OCI-M2 (cell line): Measurements from ENCODE around the gene JKAMP.
"Not testable (repeated sequence)": the region's sequence is repeated elsewhere in the genome, so short reads cannot be mapped to it uniquely, and the experiment has no call there.

Source experiments
- DNase-seq: peaks from one replicate; lab custom pipeline; 2025; ENCODE audit not compliant: unreplicated experiment; lab: John Stamatoyannopoulos, UW

JKAMP gene, protein sequence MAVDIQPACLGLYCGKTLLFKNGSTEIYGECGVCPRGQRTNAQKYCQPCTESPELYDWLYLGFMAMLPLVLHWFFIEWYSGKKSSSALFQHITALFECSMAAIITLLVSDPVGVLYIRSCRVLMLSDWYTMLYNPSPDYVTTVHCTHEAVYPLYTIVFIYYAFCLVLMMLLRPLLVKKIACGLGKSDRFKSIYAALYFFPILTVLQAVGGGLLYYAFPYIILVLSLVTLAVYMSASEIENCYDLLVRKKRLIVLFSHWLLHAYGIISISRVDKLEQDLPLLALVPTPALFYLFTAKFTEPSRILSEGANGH

DNA sequence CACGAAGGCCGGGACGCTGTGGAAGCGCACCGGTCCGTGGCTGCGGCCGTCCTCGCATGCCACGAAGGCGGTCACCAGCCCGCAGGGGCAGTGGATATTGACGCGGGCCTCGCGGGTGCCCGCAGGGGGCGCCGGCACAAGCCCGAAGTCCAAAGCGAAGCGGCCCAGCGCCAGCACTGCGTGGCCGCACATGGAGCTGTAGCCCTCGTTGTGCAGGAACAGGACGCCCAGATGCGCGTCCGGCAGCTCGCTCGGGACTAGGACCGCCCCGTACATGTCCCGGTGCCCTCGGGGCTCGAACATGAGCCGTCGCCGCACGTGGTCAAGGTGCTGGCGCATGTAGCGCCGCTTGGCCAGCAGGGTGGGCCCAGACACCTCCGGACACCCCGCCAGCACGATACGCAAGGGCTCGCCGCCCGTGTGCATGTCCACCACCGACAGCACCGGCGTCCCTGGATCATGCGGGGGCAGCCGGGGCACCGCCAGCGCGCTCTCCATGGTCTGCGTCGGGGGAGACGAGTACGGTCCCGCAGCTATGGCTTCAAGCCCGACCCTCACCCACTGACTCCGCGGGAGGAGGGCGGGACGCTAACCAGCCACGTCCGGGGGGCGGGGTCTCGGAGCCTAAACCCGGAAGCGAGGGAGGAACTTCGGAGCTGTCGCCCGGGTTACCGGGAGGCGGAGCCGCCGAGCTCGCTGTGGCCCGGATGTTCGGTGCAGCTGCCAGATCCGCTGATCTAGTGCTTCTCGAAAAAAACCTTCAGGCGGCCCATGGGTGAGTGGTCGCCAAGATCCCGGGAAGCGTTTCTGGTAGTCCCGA, at the start of gene JKAMP, which contains the start of gene L3HYPDH:
Gene JKAMP, plus strand, starts transcription at position 699 of the 820 bp plus-strand sequence. Its CDS starts 73 bp downstream, at position 772.
Gene L3HYPDH, minus strand, starts transcription at position 590 of the 820 bp plus-strand sequence. Its CDS starts 92 bp downstream, at position 498.
- DNase-seq, result peak; percentile 70

DNA sequence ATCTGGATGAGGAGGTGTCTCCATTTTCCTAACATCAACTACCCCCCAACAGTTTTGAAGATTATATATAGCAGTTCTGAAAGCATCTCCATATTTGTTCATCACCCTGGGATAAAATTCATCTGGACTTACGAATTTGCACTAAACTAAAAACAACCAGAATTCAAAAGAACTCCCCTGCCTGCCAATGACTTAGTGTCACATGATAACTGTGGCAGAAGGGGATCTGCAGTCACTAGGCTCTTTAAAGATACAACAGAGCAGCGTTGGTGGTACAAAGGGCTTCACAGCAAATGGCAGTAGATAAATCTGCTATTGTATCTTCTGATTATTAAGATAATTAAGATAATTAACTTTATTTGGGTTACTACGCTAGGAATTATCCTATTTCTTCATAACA, 49.2 kb upstream of the JKAMP start:
- DNase-seq, result no peak

DNA sequence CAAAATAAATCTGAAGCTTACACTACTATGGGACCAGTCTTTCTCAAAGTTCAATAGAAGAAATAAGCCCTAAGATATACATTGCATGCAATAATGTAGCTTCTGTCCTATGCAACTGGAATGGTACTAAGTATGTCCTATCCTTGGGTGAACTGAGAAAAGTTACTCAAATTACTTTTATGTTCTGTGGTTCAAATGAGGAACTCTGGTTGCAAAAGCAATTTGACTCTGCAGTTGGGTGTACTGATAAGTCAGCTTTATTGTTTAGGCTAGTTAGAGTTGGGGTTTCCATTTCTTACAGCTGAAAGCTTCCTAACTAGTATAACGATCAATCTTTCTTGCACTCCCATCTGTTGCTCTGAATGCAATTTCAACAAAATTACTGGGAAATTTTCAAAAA, 48.3 kb upstream of the JKAMP start:
- DNase-seq, result no peak

DNA sequence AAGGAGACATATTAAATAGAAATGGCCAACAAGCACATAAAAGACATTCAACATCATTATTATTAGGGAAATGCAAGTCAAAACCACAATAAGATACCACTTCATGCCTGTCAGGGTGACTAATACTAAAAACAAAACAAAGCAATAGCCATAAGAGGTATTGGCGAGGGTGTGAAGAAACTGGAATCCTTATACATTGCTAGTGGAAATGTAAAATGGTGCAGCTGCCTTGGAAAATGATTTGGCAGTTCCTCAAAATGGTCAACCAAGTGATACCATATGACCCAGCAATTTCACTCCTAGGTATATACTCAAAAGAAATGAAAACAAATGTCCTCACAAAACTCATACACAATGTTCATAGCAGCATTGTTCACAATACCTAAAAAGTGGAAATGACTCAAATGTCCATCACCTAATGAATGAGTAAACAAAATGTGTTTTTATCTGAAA, 46.1 kb upstream of the JKAMP start:
- no peak for DNase-seq

DNA sequence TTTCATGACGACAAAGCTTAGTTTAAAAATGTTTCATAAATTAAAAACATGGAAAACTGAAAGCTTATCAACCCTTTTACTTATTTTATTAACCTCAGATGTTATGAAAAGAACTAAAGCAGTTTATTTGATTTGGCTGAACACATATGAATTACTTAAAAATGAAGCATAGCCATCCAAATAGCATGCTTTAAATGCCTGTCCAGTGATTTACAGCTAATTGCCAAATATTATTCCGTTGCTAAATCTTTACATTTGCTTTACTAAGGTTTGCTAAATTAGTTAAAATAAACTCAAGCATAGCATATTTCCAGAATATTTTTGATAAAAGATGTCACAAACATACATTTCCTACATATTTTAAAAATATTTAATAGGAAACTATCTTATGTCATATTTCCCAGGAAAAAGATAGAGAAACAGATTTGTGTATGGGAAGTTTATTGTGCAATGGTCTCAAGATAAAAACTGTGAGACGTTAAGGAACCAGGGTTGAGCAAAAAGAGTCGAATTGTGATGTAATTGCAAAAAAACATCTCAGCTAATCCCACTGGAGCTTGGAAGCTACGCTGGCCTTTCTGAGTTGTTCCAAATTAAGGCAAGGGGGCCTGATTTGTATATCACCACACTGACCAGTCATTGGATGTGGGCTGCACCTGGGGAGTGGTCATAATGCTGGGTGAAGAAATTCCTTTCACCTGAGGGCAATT, 44.9 kb upstream of the JKAMP start:
- no peak for DNase-seq

DNA sequence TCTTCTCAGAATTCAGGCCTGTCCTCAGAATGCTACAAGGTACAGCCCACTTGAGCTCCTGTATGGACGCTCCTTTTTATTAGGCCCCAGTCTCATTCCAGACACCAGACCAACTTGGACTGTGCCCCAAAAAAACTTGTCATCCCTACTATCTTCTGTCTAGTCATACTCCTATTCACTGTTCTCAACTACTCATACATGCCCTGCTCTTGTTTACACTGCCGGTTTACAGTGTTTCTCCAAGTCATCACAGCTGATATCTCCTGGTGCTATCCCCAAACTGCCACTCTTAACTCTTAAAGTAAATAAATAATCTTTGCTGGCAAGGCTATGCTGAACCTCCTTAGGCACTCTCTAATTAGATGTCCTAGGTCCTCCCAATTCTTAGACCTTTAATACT, 35.6 kb upstream of the JKAMP start:
- DNase-seq, result not testable (repeated sequence)

DNA sequence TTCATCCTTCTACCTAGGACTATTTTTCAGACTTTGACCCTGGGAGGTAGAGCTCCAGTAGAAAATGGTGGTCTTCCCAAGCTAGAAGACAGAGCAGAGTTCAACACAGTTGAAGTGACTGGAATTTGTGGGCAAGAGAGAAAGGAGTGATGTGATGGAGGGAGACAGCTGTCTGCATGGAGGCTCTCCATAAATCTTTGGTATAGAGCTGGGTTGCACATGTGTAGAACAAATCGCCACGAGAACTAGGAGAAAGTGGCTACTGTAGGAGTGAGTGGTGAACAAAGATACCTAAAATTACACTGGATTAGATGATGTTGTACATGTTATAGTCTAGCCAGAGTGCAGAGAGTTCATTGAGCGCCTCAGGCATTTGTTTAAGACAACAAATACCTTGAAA, 33.6 kb upstream of the JKAMP start:
- no peak for DNase-seq

DNA sequence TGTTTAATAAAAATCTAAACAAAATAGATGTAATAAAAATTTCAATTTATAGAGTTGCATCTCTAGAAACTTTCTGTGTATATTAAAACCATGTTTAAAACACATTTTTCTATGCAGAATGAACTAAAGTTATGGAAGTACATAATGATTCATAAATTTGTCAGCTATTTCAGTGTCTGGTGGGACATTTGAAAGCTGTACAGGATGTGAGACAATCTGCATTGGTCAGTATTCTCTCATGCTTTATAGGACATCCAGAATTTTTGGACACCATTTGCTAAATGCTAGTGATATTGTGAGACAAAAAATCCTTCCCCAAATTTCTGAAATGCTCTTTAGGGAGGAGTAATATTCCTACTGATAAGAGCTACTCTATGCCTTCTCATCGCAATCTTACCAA, 32.5 kb upstream of the JKAMP start:
- no peak for DNase-seq

DNA sequence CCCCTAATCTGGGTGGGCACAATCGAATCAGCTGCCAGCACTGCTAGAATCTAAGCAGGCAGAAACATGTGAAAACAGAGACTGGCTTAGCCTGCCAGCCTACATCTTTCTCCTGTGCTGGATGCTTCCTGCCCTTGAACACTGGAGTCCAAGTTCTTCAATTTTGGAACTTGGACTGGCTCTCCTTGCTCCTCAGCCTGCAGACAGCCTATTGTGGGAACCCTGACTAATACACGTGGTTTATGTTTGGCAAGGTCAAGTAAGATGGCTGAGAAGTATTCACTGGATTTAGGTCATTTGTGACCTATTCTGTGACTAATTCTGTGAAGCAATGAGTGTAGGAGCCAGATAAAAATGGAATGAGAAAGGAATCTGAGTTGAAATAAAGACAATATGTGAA, 30.2 kb upstream of the JKAMP start:
- no peak for DNase-seq

DNA sequence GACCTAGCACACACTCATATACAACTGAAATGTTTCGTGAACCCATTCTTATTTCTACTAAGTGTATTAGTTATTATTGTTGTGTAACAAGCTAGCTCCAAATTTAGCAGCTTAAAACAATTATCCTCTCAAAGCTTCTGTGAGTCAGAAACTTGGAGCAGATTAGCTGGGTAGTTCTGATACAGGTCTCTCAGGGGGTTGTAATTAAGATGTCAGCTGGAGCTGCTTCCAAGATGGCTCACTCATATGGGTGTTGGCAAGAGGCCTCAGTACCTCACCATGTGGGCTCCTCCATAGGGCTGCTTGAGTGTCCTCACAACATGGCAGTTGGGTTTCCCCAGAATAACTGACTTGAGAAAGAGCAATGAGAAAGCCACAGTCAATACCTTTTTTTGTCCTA, 28.9 kb upstream of the JKAMP start:
- no peak for DNase-seq

DNA sequence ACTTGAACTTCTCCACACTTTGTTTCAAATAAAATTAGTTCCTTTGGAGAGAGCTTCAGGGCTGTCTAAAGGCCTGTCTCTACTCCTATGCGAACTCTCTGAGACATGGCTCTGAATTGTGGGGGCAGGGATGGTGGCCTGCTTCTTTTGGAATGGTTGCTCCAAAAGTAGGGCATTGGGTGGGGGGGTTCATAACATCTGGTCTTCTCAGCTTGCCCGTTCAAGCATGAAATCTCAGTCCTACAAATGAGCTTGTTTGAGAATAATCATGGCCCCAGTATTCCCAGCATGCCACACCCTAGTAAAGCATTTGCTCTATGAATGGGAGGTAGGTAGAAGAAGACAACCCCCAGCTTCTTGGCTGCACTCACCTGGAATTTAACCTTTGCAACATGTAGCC, 25.8 kb upstream of the JKAMP start:
- DNase-seq, result no peak

DNA sequence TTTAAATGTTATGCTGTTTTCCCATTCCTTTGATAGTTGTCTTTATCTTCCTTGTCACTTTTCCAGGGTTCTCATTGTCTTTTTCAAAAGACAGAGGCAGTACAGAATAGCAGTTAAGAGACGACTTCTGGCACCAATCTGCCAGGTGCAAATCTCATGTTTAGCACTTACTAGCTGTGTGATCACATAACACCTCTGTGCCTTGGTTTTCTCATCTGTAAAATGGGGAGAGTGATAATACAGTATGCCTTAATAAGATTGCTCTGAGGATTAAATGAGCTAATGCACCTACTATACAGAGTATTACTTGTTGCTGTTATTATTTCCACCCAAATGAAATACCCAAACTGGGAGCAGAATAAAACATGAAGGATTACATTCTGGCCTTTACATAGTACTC, 23.9 kb upstream of the JKAMP start:
- no peak for DNase-seq

DNA sequence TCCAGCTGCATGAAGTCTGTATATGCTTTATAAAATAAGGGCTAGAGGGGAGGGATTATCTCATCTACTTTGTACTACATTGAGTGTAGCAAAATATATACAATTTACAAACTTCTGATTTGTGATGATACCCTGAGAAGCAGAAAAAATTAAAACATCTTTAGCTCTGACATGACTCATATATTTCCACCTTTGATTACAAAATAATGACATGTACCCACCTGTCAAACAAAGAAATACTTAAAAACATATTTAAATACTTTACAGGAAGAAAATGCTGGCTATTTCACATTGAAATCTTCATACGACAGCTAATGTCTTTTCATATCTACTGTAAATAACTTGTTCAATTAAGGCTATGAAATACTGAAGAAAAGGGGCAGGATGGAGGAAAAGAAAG, 22.4 kb upstream of the JKAMP start:
- no peak for DNase-seq

DNA sequence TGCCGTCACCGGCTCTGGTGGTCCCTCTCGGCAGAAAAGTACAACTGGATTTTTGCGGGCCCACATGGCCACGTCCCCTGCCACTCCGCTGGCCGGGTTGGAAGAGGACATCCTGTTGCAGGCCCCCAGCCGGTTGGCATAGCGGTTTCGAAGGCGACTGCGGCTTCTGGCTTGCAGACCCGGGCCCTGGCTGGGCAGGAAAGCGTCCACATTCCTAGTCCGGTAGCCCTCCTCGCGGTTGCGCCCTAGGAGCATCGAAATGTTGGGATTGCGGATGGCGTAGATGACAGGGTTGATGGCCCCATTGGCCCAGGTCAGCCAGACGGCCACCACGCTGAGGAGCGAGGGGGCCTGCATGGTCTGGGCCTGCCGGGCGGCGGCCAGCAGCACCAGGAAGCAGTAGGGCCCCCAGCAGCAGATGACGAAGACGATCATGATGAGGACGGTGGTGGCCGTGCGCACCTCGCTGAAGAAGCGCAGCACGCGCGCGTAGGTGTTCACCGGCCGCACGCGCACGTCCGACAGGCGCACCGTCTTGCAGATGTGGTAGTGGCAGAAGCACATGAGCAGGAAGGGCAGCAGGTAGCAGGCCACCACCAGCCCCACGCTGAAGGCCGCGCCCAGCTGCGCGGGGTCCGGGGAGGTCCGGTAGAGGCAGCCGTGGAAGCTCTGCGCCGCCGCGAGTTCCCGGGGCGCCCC, 20.4 kb upstream of the JKAMP start:
- no peak for DNase-seq

DNA sequence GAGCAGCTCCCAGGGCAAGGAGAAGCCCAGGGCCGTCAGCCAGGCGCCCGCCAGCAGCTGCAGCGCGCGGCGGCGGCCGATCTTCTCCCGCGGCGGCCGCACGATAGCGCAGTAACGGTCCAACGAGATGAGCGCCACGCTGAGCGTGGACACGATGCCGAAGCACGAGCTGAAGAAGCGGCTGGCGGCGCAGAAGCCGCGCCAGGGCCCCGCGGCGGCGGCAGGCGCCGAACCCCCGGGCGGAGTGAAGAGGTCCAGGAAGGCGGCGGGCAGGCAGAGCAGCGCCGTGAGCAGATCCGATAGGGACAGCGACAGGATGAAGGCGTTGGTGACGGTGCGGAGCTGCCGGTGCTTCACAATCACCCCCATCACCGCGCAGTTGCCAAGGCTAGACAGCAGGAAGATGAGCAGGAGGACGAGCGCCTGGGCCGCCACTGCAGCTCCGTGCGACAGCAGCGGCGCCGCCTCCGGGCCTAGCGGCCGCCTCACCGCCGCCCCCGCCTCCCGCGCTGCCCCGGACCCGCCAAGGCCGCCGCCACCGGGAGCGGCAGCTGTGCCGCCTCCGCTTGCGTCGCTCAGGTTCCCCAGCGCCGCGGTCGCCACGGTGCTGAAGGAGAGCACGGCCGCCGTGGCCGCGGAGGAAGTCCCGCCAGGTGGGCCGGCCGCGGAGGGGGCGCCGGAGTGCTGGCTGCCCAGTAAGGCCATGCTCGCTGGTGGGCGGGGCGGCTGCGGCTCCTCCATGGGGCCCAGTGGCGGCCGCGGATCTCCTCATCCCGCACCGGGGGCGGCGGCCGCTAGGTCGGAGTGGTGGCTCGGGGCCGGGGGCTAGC, 19.6 kb upstream of the JKAMP start:
- DNase-seq, result no peak

DNA sequence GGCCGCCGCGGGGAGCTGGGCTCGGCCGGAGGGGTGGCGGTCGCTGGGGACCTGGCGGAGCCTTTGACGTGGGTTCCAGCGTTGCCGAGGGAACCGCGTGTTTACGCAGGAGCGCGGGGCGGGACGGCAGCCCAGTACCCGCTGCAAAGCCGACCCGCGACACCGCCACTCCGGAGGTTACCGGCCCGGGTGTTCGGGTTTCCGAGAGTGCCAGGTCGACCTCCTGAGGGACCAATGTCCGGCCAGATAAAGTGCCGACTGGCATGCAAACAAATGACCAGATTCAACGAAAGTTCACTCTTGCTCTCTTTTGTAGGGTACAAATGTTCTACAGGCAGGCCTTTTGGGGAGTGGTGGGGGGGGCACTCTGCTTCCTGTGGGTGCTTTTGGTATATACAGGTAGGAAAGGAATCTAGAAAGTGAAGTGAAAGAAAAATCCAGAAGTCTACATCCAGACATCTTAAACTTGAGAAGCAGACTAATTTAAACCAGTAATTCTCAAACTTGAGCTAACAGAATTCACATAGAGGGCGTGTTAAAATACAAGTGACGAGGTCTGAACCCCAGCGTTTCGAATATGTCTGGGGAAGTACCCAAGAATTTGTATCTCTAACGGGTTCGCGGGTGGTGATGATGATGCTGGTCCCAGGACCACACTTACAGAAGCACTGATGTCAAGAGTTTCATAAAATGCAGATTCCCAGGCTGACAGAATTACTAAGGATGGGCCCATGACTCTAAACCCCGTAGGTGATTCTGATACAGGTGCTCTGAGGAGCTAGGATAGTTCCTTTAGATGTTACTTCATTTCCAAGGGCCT, 18.8 kb upstream of the JKAMP start, which contains the start of gene GPR135:
Gene GPR135, minus strand, starts transcription at position 65 of the 820 bp plus-strand sequence. CDS start 154 bp downstream, outside the sequence.
- no peak for DNase-seq

DNA sequence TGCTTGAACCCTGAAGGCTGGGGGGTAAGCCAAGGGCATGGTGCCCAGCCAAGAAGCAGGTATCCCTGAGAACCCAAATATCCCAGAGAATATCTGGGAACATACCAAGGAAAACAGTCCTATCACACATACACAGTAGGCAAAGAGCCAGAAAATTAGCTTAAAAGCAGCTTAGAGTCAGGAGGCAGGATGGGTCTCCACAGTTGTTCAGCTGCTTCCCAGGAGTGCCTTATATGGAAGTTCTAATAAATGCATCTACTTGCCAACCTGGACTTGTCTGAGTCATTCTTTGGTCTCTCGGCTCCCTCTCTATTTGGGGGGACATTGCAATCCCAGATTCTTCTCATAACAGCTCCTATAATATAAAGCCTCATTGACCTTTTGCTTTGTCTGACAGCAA, 10.1 kb upstream of the JKAMP start:
- DNase-seq, result no peak

DNA sequence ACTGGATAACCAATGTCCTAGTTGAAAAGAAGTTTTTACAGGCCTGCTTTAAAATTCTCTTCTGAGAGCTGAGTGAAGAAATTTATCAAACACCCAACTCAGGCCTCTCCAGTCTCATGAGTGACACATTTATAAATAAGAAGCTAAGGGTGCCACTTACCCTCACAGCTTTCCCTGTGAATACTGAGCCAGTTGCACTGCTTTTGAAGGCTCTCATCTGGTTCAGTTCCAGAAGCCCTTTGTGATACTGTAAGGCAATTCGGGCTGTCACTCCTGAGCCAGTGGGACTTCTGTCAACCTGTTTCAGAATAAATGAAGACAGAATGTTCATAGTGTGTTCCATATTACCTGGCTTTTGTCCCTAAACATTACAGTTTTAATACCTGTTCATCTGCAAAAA, 8.6 kb upstream of the JKAMP start:
- DNase-seq, result no peak

DNA sequence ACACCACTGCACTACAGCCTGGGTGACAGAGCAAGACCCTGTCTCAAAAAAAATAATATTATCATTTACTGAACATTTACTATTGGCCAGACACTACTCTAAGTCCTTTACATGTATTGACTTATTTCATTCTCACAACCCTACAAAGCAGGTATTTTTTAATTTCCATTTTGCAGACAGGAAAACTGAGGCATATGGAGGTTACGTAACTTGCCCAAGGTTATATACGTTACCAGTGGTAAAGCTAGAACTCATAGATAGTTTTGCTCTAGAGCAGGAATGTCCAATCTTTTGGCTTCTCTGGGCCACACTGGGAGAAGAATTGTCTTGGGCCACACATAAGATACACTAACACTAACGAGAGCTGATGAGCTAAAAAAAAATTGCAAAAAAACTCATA, 5.8 kb upstream of the JKAMP start:
- DNase-seq, result no peak
